HFFc6 (cell line): ENCODE data around the gene CEMIP2. TPM values are rescaled to one million over a fixed set of nuclear protein-coding genes. Genes with fewer than 3 reads are reported as not detected.

Experiments used
- DNase-seq: peaks from one replicate; pipeline ENCODE4 v3.0.0-alpha.2; 2018
- H3K27ac Mint-ChIP-seq: 2 replicates; pipeline ENCODE4 v1.8.0; 2020; ENCODE audit warnings: mild to moderate bottlenecking, mixed read lengths
- H3K27me3 Mint-ChIP-seq: 2 replicates; pipeline ENCODE4 v1.8.0; 2021; ENCODE audit warnings: mild to moderate bottlenecking, moderate library complexity, mixed read lengths; ENCODE audit not compliant: insufficient read depth
- H3K36me3 Mint-ChIP-seq: 2 replicates; pipeline ENCODE4 v1.8.0; 2021; ENCODE audit warnings: low read depth, mixed read lengths
- H3K4me1 Mint-ChIP-seq: 2 replicates; pipeline ENCODE4 v1.8.0; 2020; ENCODE audit warnings: low read depth, mixed read lengths
- H3K4me3 Mint-ChIP-seq: 2 replicates; pipeline ENCODE4 v1.8.0; 2020; ENCODE audit warnings: mild to moderate bottlenecking, moderate library complexity, mixed read lengths
- H3K9me3 Mint-ChIP-seq: 2 replicates; pipeline ENCODE4 v1.8.0; 2020; ENCODE audit warnings: mild to moderate bottlenecking, mixed read lengths
- total RNA-seq, 6 experiments: library from RNA; stranded (reverse); fragmentation: NEBNext Ultra II Directional; extraction: Animal tissue kit (Norgen Biotek cat#: 25700); gene quantifications; 2 replicates in 1 of 6; 3 replicates in 5 of 6; pipeline ENCODE4 v1.2.3, GENCODE V29; 2021
- TF ChIP-seq, protein P1 (sequence below): fragments of 200-600 bp; sonication (generic); IDR thresholded peaks from 2 replicates; pipeline ENCODE4 v1.5.0; 2021; ENCODE audit warnings: antibody characterized with exemption, mild to moderate bottlenecking

Gene CEMIP2
- total RNA-seq, 6 experiments from 2014 or later: 86.0 to 106 (median 92.1) TPM

GRCh38 chr9:71765693-71766092 lies 2.6 kb downstream of the CEMIP2 start:
- peak overlapping the region; percentile 30 for H3K27ac Mint-ChIP-seq
- DNase-seq: no peak
- TF ChIP-seq, protein P1, sequence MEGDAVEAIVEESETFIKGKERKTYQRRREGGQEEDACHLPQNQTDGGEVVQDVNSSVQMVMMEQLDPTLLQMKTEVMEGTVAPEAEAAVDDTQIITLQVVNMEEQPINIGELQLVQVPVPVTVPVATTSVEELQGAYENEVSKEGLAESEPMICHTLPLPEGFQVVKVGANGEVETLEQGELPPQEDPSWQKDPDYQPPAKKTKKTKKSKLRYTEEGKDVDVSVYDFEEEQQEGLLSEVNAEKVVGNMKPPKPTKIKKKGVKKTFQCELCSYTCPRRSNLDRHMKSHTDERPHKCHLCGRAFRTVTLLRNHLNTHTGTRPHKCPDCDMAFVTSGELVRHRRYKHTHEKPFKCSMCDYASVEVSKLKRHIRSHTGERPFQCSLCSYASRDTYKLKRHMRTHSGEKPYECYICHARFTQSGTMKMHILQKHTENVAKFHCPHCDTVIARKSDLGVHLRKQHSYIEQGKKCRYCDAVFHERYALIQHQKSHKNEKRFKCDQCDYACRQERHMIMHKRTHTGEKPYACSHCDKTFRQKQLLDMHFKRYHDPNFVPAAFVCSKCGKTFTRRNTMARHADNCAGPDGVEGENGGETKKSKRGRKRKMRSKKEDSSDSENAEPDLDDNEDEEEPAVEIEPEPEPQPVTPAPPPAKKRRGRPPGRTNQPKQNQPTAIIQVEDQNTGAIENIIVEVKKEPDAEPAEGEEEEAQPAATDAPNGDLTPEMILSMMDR: no peak
- peak overlapping the region; percentile 97 for H3K4me3 Mint-ChIP-seq
- H3K4me1 Mint-ChIP-seq: peaks cover 77% of the 10 kb centered on the region
- peaks cover 23% of the 10 kb centered on the region for H3K36me3 Mint-ChIP-seq
- H3K9me3 Mint-ChIP-seq: no peaks in the 10 kb centered on the region
- H3K27me3 Mint-ChIP-seq: peaks cover 2% of the 10 kb centered on the region; the same call in 1 of the 2 replicates

- Mint-ChIP-seq H3K9me3 (no peaks in the 10 kb centered on the region), H3K36me3 (peaks cover 23% of the 10 kb centered on the region), H3K4me3 (peak overlapping the region; percentile 69), H3K27me3 (peaks cover 2% of the 10 kb centered on the region; the same call in 1 of the 2 replicates), H3K27ac (peak overlapping the region; percentile 83), H3K4me1 (peaks cover 78% of the 10 kb centered on the region)
- no peak for DNase-seq
- TF ChIP-seq, protein P1: no peak
Observed at GRCh38 chr9:71764891-71765290, 3.4 kb downstream of the CEMIP2 start.

GRCh38 chr9:71764463-71764862 lies 3.9 kb downstream of the CEMIP2 start:
- Mint-ChIP-seq H3K27ac (peak overlapping the region; percentile 83), H3K4me1 (peaks cover 77% of the 10 kb centered on the region), H3K36me3 (peaks cover 23% of the 10 kb centered on the region), H3K4me3 (peak overlapping the region; percentile 69), H3K9me3 (no peaks in the 10 kb centered on the region), H3K27me3 (peaks cover 2% of the 10 kb centered on the region; the same call in 1 of the 2 replicates)
- no peak for DNase-seq
- TF ChIP-seq, protein P1: no peak

DNA sequence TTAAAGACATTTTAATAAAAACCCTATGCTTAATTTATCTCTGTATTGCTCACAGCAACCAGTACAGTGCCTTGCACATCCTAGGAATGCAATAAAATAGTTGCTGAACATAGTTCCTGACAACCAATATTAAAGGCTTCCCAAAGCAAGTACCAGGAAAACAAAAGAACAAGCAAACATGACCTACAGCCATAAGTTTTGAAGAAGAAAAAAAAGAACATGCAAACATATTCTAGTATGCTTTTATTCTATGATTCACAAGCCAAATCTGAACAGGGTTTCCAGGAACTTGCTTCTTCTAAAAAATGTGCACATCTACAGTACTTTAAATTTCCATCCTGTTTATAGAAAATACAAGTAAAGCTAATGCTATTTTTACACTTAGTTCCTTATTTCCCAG lies 4.5 kb downstream of the CEMIP2 start:
- peak overlapping the region; percentile 69 for H3K4me3 Mint-ChIP-seq
- DNase-seq: peak; percentile 75
- TF ChIP-seq, protein P1: no peak
- peaks cover 28% of the 10 kb centered on the region for H3K36me3 Mint-ChIP-seq
- H3K4me1 Mint-ChIP-seq: peaks cover 82% of the 10 kb centered on the region
- H3K9me3 Mint-ChIP-seq: no peaks in the 10 kb centered on the region
- H3K27ac Mint-ChIP-seq: peak overlapping the region; percentile 83
- peaks cover 2% of the 10 kb centered on the region; the same call in 1 of the 2 replicates for H3K27me3 Mint-ChIP-seq

GRCh38 chr9:71762900-71763653 lies 5.2 kb downstream of the CEMIP2 start:
- peaks cover 2% of the 10 kb centered on the region; the same call in 1 of the 2 replicates for H3K27me3 Mint-ChIP-seq
- H3K4me1 Mint-ChIP-seq: peaks cover 90% of the 10 kb centered on the region
- peak overlapping the region; percentile 69 for H3K4me3 Mint-ChIP-seq
- H3K36me3 Mint-ChIP-seq: peaks cover 33% of the 10 kb centered on the region
- peak overlapping the region; percentile 83 for H3K27ac Mint-ChIP-seq
- H3K9me3 Mint-ChIP-seq: no peaks in the 10 kb centered on the region
- peak; percentile 85 for DNase-seq
- TF ChIP-seq, protein P1: no peak
